Measurements from ENCODE around the gene SAMHD1. TPM values are rescaled to one million over a fixed set of nuclear protein-coding genes. Genes with fewer than 3 reads are reported as not detected.
A peak's percentile ranks its signal among the peaks of the same experiment; 100 is the strongest.

SAMHD1 gene
- total and polyA plus RNA-seq, 2 of the 13 experiments (the other 11 are each of a cell fraction or from before 2014, with no cell fraction given): 16.9 to 43.5 TPM

- TF ChIP-seq ZFP36L1 (CRISPR knock-in tag; IDR thresholded peaks at IDR 0.05): no peak; the same call in 1 of the 2 replicates
- TF ChIP-seq ATF1 (CRISPR knock-in tag; IDR thresholded peaks at IDR 0.05): no peak
- no peak for TF ChIP-seq ZNF609 (CRISPR knock-in tag; IDR thresholded peaks at IDR 0.05; ENCODE audit: borderline replicate concordance)
- TF ChIP-seq FOXP4 (CRISPR knock-in tag; IDR thresholded peaks at IDR 0.05): peak; percentile 72
- TF ChIP-seq ZNF646 (CRISPR knock-in tag; IDR thresholded peaks at IDR 0.05): no peak
- TF ChIP-seq GLMP (CRISPR knock-in tag; IDR thresholded peaks at IDR 0.05; ENCODE audit: borderline replicate concordance): no peak
- TF ChIP-seq SRY (CRISPR knock-in tag; IDR thresholded peaks at IDR 0.05): no peak
- peak; percentile 85 for TF ChIP-seq HDAC1 (CRISPR knock-in tag; IDR thresholded peaks at IDR 0.05)
- peak; percentile 85; the same call in 1 of the 2 replicates for TF ChIP-seq ZFP91 (CRISPR knock-in tag; IDR thresholded peaks at IDR 0.05; ENCODE audit: borderline replicate concordance)
- peak; percentile 19; the same call in 1 of the 2 replicates for TF ChIP-seq KDM5B (CRISPR knock-in tag; IDR thresholded peaks at IDR 0.05; ENCODE audit: borderline replicate concordance)
Observed at GRCh38 chr20:36861875-36862801, 89.4 kb downstream of the SAMHD1 start (continued).
